ENCODE measurements around the gene PRDM16.

PRDM16 gene

DNA sequence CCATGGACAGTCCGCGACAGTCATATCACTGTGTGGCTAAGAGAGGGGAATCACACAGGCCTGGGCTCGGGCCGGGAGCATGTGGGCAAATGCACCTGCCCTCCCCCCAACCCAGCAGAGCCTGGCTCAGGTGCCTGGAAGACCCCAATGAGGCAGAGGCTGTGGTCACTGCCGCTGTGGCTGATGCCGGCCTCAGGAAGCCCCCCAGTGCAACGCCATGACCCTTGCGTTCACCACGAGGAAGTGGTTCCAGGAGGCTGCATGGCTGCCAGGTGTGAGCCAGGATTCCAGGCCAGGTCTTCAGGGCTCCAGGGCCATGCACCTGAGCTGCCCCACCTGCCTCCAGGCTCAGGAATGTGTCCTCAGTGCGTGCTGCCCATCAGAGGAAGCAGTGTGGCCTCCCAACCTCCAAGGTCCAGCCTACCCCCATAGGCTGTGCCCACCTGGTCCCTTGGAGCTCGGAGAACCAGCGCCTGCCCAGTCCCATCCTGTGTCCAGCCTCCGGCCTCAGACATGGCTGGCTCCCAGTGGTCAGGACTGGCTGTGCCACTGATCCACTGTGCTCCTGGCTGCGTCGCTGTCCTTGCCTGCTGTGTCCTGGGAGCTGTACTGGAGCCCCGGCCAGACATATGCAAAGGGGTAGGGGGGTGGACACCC is 393.5 kb downstream of the PRDM16 start:
- no peak for DNase-seq

DNA sequence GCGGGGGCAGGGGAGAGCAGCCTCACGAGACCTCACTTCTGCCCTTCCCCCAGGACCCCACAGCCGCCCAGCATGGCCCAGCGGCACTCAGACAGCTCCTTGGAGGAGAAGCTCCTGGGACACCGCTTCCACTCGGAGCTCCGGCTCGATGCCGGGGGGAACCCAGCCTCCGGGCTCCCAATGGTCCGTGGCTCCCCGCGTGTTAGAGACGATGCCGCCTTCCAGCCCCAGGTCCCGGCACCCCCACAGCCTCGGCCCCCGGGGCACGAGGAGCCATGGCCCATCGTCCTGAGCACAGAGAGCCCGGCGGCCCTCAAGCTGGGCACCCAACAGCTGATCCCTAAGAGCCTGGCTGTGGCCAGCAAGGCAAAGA is 394.0 kb downstream of the PRDM16 start:
- no peak for DNase-seq

DNA sequence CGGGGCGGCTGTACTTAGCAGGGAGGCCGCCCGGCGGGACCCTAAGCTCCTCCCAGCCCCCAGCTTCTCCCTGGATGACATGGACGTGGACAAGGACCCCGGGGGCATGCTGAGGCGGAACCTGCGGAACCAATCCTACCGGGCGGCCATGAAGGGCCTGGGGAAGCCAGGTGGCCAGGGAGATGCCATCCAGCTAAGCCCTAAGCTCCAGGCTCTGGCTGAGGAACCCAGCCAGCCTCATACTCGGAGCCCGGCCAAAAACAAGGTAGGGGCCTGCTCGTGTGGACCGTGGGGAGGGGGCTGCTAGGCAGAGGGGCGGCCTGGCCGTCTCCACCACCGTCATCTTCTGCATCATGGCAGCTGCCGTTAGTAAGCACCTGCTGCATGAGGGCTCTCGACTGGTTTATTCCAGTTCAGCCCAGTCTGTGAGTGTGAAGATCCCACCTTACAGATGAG is 394.4 kb downstream of the PRDM16 start:
- no peak for DNase-seq

DNA sequence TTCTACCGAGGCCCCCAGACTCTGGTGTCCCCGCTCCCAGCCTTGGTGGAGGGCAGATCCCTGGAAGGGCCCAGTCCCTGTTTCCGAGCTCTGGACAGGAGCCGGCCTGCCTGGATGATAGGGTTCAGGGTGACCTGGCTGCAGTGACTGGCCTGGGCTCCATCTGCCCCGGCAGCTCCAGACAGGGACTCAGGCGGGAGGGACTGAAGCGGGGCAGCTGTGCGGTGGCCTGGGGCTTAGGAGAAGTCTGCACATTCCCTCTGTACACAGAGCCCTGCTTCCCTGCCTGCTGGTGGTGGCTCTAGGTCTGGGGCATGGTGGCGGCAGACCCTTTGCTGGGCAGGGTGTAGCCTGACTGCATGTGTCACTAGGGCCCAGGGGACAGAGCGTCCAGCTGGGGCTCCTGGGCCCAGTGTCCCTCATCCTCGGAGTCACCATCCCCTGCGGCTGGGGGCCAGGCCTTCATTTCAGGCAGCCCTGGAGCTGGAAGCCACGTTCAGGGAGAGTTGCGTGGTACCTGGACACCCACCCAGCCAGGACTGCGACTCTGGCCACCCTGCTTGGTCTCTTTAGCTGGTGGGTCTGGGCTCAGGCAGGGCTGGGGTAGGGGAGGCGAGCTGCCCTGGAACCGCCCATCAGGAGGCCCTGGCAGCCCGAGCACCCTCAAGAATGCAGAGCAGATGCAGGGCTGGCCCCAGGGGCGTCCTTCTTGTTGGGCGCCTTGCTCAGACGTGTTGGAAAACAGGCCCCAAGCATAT is 395.1 kb downstream of the PRDM16 start:
- no peak for DNase-seq

DNA sequence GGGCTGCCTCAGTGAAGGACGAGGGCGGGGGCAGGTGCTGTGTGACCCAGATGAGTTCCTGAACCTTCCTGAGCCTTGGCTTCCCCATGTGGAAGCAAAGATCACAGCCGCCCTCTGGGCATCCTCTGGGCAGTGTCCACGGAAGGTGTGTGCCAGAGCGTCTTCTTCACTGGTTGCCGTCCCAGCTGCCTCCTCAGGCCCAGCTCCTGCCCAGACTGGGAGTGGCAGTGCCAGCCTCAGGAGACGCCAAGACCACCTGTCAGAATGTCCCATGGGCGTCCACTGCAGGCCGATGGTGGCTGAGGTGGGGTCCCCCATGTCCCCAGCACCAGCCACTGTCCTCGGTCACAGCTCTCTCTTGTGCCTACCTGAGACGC is 395.6 kb downstream of the PRDM16 start:
- no peak for DNase-seq

DNA sequence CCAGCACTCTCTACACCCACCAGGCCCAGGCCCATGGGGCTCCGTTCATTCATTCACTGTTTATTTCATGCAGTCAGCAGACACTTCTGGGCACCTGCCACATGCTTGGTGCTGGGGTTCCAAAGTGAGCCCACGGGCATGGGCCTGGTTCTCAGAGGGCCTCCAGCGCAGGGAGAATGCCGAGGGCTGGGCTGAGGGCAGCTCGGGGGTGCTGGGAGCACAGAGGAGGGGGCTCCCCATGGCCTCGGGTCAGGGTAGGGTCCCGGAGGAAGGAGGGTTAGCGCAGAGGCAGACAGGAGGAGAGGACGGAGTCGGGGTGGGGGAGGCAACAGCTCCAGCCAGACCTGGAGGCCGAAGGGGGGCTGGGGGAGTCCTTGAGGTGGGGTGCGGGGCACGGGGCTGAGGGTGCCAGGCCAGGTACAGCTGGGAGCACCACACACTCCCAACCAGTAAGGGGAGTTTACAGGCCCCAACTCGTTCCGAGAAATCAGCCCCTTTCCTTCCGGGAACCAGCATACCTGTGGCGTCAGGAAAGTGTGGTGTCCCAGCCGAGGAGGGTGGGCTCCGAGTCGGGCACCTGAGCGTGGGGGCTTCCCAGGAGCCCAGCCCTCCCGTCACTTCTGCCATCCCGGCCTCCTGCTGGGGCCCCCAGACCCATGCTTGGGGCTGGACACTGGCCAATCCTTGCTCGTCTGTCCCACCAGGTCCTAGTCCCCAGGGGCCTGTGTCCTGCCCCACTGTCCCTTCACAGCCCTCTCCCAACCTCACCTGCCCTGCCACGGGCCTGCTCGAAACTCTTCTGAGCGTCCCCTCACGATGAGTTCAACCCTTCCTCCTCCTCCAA is 396.3 kb downstream of the PRDM16 start:
- no peak for DNase-seq

DNA sequence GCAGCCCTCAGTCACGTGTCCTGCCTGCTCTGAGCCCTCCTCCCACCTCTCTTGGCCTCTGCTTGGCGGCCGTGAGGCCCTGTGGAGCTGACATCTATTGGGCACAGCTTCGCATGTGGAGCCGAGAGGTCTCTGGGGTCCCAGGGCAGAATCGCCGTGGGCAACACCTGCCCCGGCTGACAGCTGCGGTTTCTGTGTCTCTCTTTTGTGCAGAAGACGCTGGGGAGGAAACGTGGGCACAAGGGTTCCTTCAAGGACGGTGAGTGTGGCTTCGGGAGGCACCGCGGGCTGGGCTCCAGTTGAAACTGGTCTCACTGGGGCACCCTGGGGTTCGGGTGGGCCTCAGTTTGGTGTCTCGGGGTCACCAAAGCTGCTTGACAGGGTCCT is 396.9 kb downstream of the PRDM16 start:
- DNase-seq = no peak

DNA sequence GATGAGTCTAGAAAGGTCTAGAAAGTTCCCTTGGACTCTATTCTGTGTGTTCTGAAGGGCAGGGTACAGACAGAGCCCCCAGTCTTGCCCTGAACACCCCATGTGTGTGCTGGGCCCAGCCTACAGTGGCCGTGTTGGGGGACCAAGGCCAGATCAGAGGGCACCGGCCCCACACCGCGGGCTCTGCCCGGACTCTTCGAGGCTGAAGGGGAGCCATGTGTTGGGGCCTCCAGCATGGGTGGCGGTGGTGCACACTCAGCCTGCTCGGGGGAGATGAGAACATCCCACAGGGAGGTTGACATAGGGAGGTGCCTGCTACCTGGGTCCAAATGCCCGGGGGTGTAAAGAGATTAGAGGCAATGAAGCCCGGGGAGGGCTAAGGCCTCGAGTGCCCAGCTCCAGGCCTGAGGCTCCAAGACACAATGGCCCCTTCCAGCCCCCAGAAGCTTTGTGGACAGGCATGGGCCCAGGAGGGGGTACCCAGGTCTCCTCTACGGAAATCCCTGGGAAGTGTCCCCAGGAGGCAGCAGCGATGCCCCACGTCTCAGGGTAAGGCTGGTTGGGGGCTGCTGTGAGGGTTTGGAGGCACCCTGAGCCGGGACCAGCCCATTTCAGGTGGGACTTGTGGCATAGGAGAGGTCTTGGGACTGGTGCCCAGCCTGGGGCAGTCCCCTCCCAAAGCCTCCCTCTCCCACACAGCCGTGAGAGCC is 397.5 kb downstream of the PRDM16 start:
- DNase-seq = no peak

DNA sequence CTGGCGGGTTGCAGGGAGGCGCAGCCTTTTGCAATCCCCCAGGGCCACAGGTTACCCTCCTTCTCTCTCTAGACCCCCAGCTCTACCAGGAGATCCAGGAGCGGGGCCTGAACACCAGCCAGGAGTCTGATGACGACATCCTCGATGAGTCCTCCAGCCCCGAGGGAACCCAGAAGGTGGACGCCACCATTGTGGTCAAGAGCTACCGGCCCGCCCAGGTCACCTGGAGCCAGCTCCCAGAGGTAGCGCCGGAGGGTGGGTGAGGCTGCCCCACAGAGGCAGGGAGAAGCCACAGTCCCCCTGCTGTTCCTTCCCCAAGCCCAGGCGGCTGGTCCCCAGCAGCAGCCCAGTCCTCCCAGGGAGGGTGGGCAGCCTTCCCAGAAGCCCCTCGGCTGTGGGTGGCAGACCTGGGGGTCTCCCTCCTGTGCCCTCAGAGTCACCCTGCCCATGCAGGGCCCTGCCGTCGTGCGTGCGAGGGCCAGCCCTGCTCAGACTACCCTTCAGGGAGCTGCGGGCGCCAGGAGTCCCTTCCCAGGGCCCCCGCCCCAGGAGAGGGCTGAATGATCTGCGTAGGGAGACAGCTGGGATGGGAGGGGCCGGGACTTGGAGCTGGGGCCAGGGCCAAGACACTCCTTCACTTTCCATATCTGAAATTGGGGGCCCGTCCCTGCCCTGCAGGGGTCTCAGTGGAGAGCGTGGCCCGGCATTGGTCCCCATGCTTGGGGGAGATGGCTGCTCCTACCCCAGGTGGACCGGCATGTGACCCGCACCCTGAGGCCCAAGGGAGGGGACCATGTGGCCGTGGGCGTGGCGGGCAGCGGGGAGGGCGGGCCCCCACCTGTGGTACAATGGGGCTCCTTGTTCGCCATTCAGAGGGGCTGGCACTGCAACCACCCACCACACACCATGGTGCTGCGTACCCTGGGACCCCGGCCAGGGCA is 398.4 kb downstream of the PRDM16 start:
- no peak for DNase-seq

DNA sequence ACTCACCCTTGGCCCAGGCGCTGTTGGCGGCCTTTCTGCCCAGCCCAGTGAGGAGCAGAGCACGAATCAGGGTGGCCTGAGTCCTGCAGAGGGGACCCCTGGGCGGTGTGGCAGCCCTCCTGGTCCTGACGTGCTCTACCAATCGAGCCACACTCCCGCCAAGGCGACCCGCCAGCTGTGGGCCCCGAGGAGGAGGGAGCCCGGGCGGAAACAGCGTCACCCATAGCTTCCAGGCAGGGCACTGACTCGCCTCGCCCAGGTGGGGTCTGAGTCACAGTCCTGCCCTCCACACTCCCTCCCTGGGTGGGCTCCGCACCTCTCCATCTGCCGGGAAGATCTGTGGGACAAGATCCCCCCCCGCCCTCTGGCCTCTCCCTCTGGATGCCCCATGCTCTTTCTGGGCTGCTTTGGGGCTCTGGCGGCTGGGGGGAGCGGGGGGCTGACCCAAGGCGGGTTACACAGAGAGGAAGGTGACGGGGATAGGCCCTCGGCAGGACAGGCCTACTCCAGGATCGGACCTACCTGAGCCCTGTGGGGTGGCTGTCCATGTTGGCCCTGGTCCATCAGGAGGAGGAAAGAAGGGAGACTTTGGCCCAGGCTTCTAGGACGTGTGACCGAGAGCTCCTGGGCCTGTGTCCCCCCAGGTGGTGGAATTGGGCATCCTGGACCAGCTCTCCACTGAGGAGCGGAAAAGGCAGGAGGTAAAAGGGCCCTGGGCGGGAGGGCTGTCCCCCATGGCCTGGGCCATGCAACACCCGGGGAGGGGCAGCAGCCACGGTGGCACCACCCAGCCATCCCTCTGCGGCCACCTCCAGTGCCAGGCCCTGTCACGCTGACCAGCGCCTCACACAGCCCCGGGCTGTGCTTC is 399.5 kb downstream of the PRDM16 start:
- DNase-seq = no peak

DNA sequence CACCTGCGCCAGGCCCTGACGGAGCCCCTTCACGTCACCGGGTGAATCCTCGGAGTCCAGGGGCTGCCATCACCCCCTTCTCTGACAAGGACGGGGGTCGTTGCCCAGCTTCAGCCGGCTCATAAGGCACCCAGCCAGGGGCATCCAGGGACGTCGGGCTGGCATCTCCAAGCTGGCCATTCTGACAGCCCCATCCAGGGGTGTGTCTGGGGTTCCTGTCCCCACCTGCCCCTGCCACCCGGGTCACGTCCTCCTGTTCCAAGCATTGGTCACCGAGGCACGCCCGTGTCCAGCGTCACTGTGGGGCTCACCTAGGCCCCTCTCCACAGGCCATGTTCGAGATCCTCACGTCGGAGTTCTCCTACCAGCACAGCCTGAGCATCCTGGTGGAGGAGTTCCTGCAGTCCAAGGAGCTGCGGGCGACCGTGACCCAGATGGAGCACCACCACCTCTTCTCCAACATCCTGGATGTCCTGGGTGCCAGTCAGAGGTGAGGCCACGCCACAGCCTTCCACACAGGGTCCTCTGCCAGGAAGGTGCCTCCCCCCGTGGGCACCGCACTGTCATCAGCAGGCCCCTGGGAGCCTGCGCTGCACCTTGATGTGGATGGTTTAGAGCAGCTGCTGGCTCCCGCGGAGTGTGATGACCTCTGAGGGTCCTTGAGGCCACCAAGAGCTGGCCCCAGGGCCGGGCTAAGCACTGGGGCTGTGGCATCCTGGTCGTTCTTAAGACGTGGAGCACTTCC is 400.3 kb downstream of the PRDM16 start:
- DNase-seq = no peak

DNA sequence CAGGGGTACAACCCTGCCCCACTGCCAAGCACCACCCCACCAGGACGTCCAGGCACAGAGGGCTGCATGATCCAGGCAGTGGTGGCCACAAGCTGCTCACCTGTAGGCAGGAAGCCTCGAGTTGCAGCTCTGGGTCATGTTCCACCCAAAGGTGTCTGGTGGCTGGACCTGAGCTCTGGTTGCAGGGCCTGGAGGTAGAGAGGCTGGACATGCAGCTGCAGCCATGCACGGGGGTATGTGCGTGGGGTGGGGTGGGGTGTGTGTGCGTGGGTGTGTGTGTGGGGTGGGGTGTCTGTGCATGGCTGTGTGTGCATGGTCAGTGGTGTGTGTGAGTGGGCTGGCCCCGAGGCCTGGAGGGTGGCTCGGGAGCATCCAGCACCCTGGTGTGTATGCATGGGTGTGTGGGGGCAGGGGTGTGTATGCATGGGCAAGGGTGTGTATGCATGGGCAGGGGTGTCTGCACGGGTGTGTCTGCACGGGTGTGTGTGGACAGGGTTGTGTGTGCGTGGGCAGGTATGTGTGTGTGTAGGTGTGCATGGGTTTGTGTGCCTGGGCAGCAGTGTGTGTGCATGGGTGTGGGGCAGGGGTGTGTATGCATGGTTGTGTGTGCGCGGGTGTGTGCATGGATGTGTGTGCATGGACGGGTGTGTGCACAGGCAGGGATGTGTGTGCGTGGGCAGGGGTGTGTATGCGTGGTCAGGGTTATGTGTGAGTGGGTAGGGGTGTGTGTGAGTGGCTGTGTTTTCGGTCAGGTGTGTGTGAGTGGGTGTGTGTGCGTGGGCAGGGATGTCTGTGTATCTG is 401.0 kb downstream of the PRDM16 start:
- no peak for DNase-seq

DNA sequence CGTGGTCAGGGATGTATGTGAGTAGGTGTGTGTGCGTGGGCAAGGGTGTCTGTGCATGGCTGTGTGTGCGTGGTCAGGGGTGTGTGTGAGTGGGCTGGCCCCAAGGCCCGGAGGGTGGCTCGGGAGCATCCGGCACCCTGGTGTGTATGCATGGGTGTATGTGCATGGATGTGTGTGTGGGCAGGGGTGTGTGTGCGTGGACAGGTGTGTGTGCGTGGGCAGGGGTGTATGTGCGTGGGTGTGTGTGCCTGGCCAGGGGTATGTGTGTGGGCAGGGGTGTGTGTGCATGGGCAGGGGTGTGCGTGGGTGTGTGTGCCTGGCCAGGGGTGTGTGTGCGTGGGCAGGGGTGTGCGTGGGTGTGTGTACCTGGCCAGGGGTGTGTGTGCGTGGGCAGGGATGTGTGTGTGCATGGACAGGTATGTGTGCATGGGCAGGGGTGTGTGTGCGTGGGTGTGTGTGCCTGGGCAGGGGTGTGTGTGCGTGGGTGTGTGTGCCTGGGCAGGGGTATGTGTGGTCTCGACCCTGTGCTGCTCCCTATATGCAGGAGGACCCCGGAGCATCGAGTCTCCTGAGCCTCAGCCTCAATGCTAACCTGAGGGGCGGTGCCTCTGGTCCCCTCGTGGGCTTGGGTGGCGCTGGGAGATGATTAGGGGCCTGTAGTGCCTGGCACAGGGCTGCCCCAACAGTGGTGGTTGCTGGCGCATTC is 401.8 kb downstream of the PRDM16 start:
- no peak for DNase-seq

DNA sequence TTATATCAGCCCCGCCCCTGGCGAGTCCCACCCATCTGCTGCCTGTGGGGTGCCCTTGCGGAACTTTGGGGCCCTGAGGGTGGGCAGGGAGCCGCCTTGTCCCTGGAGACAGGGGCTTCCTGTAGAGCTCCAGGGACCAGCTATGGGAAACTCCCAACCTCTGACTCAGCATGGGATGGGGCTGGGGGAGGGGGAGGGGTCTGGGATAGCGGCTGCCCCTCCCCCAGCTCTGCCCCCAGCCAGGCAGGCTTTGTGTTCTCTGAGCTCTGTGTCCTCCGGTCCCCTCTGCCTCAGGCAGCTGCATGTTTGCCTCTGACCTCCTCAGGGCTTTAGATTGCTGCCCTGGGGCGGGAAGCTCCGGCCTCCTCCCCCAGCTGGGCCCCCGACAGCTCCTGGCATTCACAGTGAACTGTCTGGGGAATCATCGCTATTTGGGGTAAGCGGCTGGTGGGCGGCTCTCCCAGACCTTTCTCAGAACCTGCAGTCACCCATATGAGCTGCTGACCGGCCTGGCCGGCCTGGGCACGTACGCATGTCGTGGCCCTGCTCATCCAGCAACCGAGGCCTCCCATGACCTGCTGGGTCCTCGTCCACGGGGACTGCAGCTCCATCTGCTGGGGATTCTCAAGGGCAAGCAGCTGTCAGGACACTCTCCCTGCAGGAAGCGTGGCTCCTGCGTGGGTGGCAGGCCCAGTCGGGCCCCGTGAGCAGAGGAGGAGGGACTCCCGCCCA is 402.5 kb downstream of the PRDM16 start:
- no peak for DNase-seq

DNA sequence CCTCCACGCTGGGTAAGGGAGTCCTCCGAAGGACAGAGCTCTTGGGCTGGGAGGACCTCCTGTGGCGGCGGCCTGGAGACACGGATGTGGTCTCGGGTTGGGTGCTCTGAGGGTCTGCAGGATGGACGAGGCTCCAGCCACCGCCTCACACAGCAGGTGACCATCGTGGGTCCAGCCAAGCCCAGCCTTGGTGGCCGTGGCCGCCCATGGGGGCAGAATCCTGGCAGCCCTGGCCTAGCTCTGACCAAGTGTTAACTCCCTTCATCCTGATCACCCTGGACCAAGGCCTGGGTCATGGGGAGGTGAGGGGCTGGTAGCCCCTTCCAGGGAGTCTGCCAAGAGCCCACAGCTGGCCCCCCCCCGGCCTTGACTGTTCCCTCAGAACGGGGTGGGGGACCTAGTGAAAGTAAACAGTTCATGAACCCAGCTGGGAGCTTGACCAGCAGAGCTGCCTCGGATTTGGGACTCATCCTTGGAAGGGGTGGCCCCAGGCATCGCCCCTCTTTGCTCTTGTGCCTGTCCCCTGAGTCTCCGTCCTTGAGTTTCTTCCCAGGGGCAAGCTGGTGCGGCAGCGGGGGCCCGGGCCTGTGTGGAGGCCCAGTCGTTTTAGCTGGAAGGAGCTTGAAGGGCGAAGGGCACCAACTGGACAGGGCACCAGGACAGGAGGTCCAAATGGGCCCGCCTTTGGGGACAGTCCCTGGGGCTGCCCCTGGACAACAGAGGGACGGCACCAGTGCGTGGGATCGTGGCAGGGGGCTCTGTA is 403.3 kb downstream of the PRDM16 start:
- DNase-seq = no peak

DNA sequence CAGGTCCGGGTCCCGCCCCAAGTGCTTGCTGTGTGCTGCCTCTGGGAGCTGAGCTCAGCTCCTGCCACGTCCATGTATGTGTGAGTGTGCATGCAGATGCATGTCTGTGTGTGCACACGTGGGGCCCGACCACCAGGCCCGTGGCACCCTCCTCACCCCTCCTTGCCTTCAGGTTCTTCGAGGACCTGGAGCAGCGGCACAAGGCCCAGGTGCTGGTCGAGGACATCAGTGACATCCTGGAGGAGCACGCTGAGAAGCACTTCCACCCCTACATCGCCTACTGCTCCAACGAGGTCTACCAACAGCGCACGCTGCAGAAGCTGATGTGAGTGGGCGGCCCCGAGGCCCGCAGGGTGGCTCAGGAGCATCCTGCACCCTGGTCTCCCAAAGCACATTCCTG is 403.9 kb downstream of the PRDM16 start:
- no peak for DNase-seq

DNA sequence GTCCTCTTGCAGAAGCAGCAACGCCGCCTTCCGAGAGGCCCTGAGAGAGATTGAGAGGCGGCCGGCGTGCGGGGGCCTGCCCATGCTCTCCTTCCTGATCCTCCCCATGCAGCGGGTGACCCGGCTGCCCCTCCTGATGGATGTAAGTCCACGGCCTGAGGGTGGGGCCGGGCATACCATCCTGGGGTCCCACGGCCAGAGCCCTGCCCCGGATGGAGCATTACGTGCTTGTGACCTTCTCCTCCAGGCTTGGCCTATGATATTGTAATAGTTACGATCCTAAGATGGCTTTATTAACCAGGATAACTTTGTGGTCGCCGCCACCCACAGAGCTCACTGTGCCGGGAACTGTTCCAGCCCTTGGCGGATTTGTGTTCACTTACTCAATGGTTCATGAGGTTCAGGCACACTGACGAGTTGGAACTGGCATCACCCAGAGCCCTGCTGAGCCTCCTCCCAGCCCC is 404.4 kb downstream of the PRDM16 start:
- DNase-seq = no peak
